HEK293T (cell line): ENCODE measurements around the gene TMEM151B.

Experiments used
- CTCF ChIA-PET: fragments of 350-600 bp; formaldehyde crosslinking; extraction: SDS; loops from one replicate; lab custom pipeline; 2021; ENCODE audit warnings: antibody characterized with exemption, inconsistent platforms; lab: Yijun Ruan, JAX
- POLR2A ChIA-PET: fragments of 350-600 bp; formaldehyde crosslinking; extraction: SDS; loops from one replicate; lab custom pipeline; 2020; ENCODE audit warnings: antibody characterized with exemption, inconsistent platforms; lab: Yijun Ruan, JAX
- DNase-seq: peaks from one replicate; pipeline ENCODE4 v3.0.0; 2012; ENCODE audit warnings: mixed read lengths; ENCODE audit errors: extremely low spot score
- ARNT ChIP-seq: fragments of 450-650 bp; IDR thresholded peaks from 2 replicates; pipeline ENCODE4 v1.6.1; 2017; ENCODE audit warnings: mild to moderate bottlenecking
- BHLHE40 ChIP-seq: fragments of 450-650 bp; IDR thresholded peaks from 2 replicates; pipeline ENCODE4 v1.6.1; 2016; ENCODE audit warnings: mild to moderate bottlenecking, moderate library complexity, borderline replicate concordance
- CTBP1 ChIP-seq: fragments of 450-650 bp; IDR thresholded peaks from 2 replicates; pipeline ENCODE4 v1.6.1; 2016; ENCODE audit warnings: borderline replicate concordance
- ELF4 ChIP-seq: fragments of 450-650 bp; IDR thresholded peaks from 2 replicates; pipeline ENCODE4 v1.6.1; 2017; ENCODE audit warnings: antibody characterized with exemption
- FOXA1 ChIP-seq: fragments of 450-650 bp; IDR thresholded peaks from 2 replicates; pipeline ENCODE4 v1.6.1; 2016; ENCODE audit warnings: mild to moderate bottlenecking
- FOXK2 ChIP-seq: fragments of 450-650 bp; IDR thresholded peaks from 2 replicates; pipeline ENCODE4 v1.6.1; 2016; ENCODE audit warnings: mild to moderate bottlenecking
- FOXM1 ChIP-seq: fragments of 450-650 bp; IDR thresholded peaks from 2 replicates; pipeline ENCODE4 v1.6.1; 2017; ENCODE audit warnings: mild to moderate bottlenecking, borderline replicate concordance
- HDGF ChIP-seq: fragments of 450-650 bp; IDR thresholded peaks from 2 replicates; pipeline ENCODE4 v1.6.1; 2017; ENCODE audit warnings: antibody characterized with exemption, borderline replicate concordance
- L3MBTL2 ChIP-seq: fragments of 450-650 bp; conservative IDR thresholded peaks from 2 replicates; pipeline ENCODE4 v1.6.1; 2016; ENCODE audit warnings: mild to moderate bottlenecking
- LEF1 ChIP-seq: fragments of 450-650 bp; IDR thresholded peaks from 2 replicates; pipeline ENCODE4 v1.6.1; 2017; ENCODE audit warnings: mild to moderate bottlenecking, borderline replicate concordance
- NFRKB ChIP-seq: fragments of 450-650 bp; IDR thresholded peaks from 2 replicates; pipeline ENCODE4 v1.6.1; 2016; ENCODE audit warnings: mild to moderate bottlenecking, moderate library complexity
- SP1 ChIP-seq: fragments of 450-650 bp; IDR thresholded peaks from 2 replicates; pipeline ENCODE4 v1.6.1; 2017
- SUZ12 ChIP-seq: fragments of 450-650 bp; IDR thresholded peaks from 2 replicates; pipeline ENCODE4 v1.6.1; 2016; ENCODE audit warnings: mild to moderate bottlenecking
- TARDBP ChIP-seq: fragments of 450-650 bp; IDR thresholded peaks from 2 replicates; pipeline ENCODE4 v1.6.1; 2016
- ZNF384 ChIP-seq: fragments of 450-650 bp; IDR thresholded peaks from 2 replicates; pipeline ENCODE4 v1.6.1; 2016
- TF ChIP-seq, protein P1 (sequence below): fragments of 450-650 bp; IDR thresholded peaks from 2 replicates; pipeline ENCODE4 v1.6.1; 2016

Gene TMEM151B

DNA sequence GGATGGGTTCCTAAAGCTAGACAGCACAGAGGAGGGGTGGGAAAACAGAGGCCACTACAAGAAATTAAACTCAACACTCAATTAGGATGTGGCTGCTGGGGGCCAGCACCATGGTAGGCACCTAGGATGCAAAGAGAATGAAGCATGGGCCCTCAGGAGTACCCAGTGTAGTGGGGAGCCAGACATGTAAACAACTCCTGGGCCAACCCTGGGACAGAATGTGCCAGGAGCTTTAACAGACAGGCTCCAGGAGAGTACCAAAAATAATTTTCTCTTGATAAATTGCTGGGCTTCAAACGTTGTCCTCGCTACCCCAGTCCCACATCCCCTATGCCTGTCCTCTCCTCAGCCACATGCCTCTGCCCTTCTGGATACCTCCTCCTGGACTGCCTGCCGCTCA lies 1.7 kb downstream of the TMEM151B start:
- TF ChIP-seq FOXA1 (no peak), BHLHE40 (no peak)
- DNase-seq, result no peak
- ChIA-PET POLR2A (interaction anchor here (1.4 to 1.5 kb wide), 2 partner anchors 15 to 21 kb away, joined by 4 read pairs; no protein-coding TSS in a partner anchor), CTCF (no interaction called here)

GRCh38 chr6:44272529-44272928 lies 2.3 kb downstream of the TMEM151B start:
- ChIA-PET POLR2A (no interaction called here), CTCF (no interaction called here)
- no peak for DNase-seq
- TF ChIP-seq FOXM1 (no peak), ELF4 (no peak), TARDBP (no peak), LEF1 (no peak), FOXK2 (no peak), ARNT (no peak), L3MBTL2 (no peak), ZNF384 (no peak), NFRKB (no peak)

DNA sequence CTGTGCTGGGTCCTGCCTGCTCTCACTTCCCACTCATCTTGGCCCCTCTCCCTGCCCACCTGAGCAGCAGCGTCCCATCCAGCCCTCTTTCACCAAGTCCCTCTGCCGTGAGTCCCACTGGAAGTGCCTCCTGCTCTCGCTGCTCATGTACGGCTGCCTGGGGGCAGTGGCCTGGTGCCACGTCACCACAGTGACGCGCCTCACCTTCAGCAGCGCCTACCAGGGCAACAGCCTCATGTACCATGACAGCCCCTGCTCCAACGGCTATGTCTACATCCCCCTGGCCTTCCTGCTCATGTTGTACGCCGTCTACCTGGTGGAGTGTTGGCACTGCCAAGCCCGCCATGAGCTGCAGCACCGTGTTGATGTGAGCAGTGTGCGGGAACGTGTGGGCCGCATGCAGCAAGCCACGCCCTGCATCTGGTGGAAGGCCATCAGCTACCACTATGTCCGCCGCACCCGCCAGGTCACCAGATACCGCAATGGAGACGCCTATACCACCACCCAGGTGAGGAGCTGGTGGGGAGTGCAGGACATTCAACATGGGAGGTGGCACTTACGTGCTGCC lies 2.8 kb downstream of the TMEM151B start:
- ChIA-PET CTCF (interaction anchor here (1.7 kb wide), 1 partner anchor 41 kb away, joined by 3 read pairs; no protein-coding TSS in a partner anchor), POLR2A (interaction anchor here (1.0 to 1.4 kb wide), 2 partner anchors 23 to 25 kb away, joined by 3 read pairs; no protein-coding TSS in a partner anchor)
- DNase-seq, result no peak
- TF ChIP-seq LEF1 (no peak), BHLHE40 (no peak), HDGF (no peak), CTBP1 (no peak), NFRKB (no peak), ARNT (no peak), FOXA1 (no peak), TARDBP (no peak), FOXM1 (no peak), SUZ12 (no peak), ELF4 (no peak), SP1 (no peak), ZNF384 (no peak), L3MBTL2 (no peak)
- TF ChIP-seq, protein P1, sequence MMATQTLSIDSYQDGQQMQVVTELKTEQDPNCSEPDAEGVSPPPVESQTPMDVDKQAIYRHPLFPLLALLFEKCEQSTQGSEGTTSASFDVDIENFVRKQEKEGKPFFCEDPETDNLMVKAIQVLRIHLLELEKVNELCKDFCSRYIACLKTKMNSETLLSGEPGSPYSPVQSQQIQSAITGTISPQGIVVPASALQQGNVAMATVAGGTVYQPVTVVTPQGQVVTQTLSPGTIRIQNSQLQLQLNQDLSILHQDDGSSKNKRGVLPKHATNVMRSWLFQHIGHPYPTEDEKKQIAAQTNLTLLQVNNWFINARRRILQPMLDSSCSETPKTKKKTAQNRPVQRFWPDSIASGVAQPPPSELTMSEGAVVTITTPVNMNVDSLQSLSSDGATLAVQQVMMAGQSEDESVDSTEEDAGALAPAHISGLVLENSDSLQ, result no peak

- POLR2A ChIA-PET, result interaction anchor here (1.0 to 1.4 kb wide), 2 partner anchors 22 to 26 kb away, joined by 3 read pairs; no protein-coding TSS in a partner anchor
- CTCF ChIA-PET, result interaction anchor here (0.8 to 1.7 kb wide), 2 partner anchors 32 to 41 kb away, joined by 3 read pairs; no protein-coding TSS in a partner anchor
- TF ChIP-seq FOXK2 (no peak), LEF1 (no peak), ARNT (no peak), NFRKB (no peak), ZNF384 (no peak), TARDBP (no peak), ELF4 (no peak), FOXM1 (no peak), FOXA1 (no peak), L3MBTL2 (no peak), SP1 (no peak), SUZ12 (no peak), HDGF (no peak), BHLHE40 (no peak), CTBP1 (no peak)
- TF ChIP-seq, protein P1, result no peak
- no peak for DNase-seq
Observed at GRCh38 chr6:44273617-44274016, 3.4 kb downstream of the TMEM151B start.

DNA sequence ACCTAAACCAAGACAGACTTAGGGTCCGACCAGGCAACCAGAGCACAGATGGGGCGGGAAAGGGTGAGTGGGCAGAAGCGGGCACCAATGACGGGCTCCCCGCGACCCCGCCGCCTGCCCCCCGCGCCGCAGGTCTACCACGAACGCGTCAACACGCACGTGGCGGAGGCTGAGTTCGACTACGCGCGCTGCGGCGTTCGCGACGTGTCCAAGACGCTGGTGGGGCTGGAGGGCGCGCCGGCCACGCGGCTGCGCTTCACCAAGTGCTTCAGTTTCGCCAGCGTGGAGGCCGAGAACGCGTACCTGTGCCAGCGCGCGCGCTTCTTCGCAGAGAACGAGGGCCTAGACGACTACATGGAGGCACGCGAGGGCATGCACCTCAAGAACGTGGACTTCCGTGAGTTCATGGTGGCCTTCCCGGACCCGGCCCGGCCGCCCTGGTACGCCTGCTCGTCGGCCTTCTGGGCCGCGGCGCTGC lies 5.1 kb downstream of the TMEM151B start:
- no peak for TF ChIP-seq TARDBP
- TF ChIP-seq FOXK2, result no peak

GRCh38 chr6:44275749-44276648 lies 5.7 kb downstream of the TMEM151B start:
- TF ChIP-seq SP1 (no peak), HDGF (no peak), BHLHE40 (no peak), ARNT (no peak), LEF1 (no peak), FOXK2 (no peak), ZNF384 (no peak), SUZ12 (no peak), NFRKB (no peak), FOXA1 (no peak), TARDBP (no peak), FOXM1 (no peak), CTBP1 (no peak), ELF4 (no peak)
- TF ChIP-seq, protein P1, result no peak
- CTCF ChIA-PET, result interaction anchor here (0.5 kb wide), 1 partner anchor 19 kb away, joined by 8 read pairs; no protein-coding TSS in a partner anchor
- POLR2A ChIA-PET, result interaction anchor here (1.1 to 1.3 kb wide), 2 partner anchors 29 to 30 kb away, joined by 3 to 4 read pairs; partner anchors contain the start of gene HSP90AB1
- no peak for DNase-seq

More for the DNA sequence above, 5.1 kb downstream of the TMEM151B start:
- DNase-seq, result no peak
- POLR2A ChIA-PET, result interaction anchor here (1.1 kb wide), 1 partner anchor 28 kb away, joined by 3 read pairs; the partner anchor contains the start of gene HSP90AB1
- CTCF ChIA-PET, result no interaction called here
